Activated naive CD8-positive, alpha-beta T cell treated with anti-CD3 and anti-CD28 coated beads, Interleukin-2, amount 50 U/mL, for 24 hours (primary cell): ENCODE data around the gene NKX1-1.
"Not testable (repeated sequence)": the region's sequence is repeated elsewhere in the genome, so short reads cannot be mapped to it uniquely, and the experiment has no call there.

Experiments used
- ATAC-seq: fragments of 150-1000 bp; cut with Tn5 transposase; one replicate; pipeline ENCODE4 v1.10.0; 2021
- DNase-seq: peaks from one replicate; pipeline ENCODE4 v3.0.0; 2021
- H3K27ac Mint-ChIP-seq: one replicate; pipeline ENCODE4 v1.8.0; 2021; ENCODE audit warnings: mild to moderate bottlenecking, mixed read lengths
- H3K27me3 Mint-ChIP-seq: one replicate; pipeline ENCODE4 v1.8.0; 2021; ENCODE audit warnings: mixed read lengths
- H3K36me3 Mint-ChIP-seq: one replicate; pipeline ENCODE4 v1.8.0; 2021; ENCODE audit warnings: low read depth, mixed read lengths
- H3K4me1 Mint-ChIP-seq: one replicate; pipeline ENCODE4 v1.8.0; 2021; ENCODE audit warnings: mixed read lengths
- H3K4me3 Mint-ChIP-seq: one replicate; pipeline ENCODE4 v1.8.0; 2021; ENCODE audit warnings: mild to moderate bottlenecking, moderate library complexity, mixed read lengths
- H3K9me3 Mint-ChIP-seq: one replicate; pipeline ENCODE4 v1.8.0; 2021; ENCODE audit warnings: mixed read lengths

NKX1-1 gene

GRCh38 chr4:1377606-1378261 is 28.5 kb downstream of the NKX1-1 start:
- DNase-seq: no peak
- peaks cover 5% of the 10 kb centered on the region for H3K36me3 Mint-ChIP-seq
- no peak for ATAC-seq
- H3K4me1 Mint-ChIP-seq: no peaks in the 10 kb centered on the region
- no peak overlapping the region for H3K4me3 Mint-ChIP-seq
- H3K27me3 Mint-ChIP-seq: no peaks in the 10 kb centered on the region
- H3K27ac Mint-ChIP-seq: no peak overlapping the region
- no peaks in the 10 kb centered on the region for H3K9me3 Mint-ChIP-seq

GRCh38 chr4:1376841-1377605 is 29.2 kb downstream of the NKX1-1 start:
- H3K27ac Mint-ChIP-seq: no peak overlapping the region
- H3K27me3 Mint-ChIP-seq: no peaks in the 10 kb centered on the region
- H3K4me1 Mint-ChIP-seq: no peaks in the 10 kb centered on the region
- DNase-seq (no peak), ATAC-seq (no peak)
- H3K4me3 Mint-ChIP-seq: no peak overlapping the region
- peaks cover 8% of the 10 kb centered on the region for H3K36me3 Mint-ChIP-seq
- H3K9me3 Mint-ChIP-seq: no peaks in the 10 kb centered on the region

- no peak for DNase-seq
- no peak for ATAC-seq
- no peaks in the 10 kb centered on the region for H3K9me3 Mint-ChIP-seq
- peaks cover 8% of the 10 kb centered on the region for H3K36me3 Mint-ChIP-seq
- H3K27ac Mint-ChIP-seq: no peak overlapping the region
- H3K4me1 Mint-ChIP-seq: no peaks in the 10 kb centered on the region
- H3K27me3 Mint-ChIP-seq: no peaks in the 10 kb centered on the region
- no peak overlapping the region for H3K4me3 Mint-ChIP-seq
These were observed 29.8 kb downstream of the NKX1-1 start for GRCh38 chr4:1376391-1376840.

- DNase-seq (no peak), ATAC-seq (no peak)
- Mint-ChIP-seq H3K27ac (no peak overlapping the region), H3K4me1 (no peaks in the 10 kb centered on the region), H3K4me3 (no peak overlapping the region), H3K9me3 (no peaks in the 10 kb centered on the region), H3K36me3 (peaks cover 8% of the 10 kb centered on the region), H3K27me3 (no peaks in the 10 kb centered on the region)
These were observed 30.4 kb downstream of the NKX1-1 start for GRCh38 chr4:1375761-1376322.

- no peaks in the 10 kb centered on the region for H3K9me3 Mint-ChIP-seq
- no peaks in the 10 kb centered on the region for H3K4me1 Mint-ChIP-seq
- ATAC-seq (no peak), DNase-seq (no peak)
- no peaks in the 10 kb centered on the region for H3K27me3 Mint-ChIP-seq
- no peak overlapping the region for H3K4me3 Mint-ChIP-seq
- H3K36me3 Mint-ChIP-seq: peaks cover 8% of the 10 kb centered on the region
- H3K27ac Mint-ChIP-seq: no peak overlapping the region
These were observed 31.1 kb downstream of the NKX1-1 start for GRCh38 chr4:1375051-1375721.

- Mint-ChIP-seq H3K9me3 (no peaks in the 10 kb centered on the region), H3K4me3 (no peak overlapping the region), H3K27me3 (no peaks in the 10 kb centered on the region), H3K4me1 (no peaks in the 10 kb centered on the region), H3K36me3 (peaks cover 8% of the 10 kb centered on the region), H3K27ac (no peak overlapping the region)
- ATAC-seq (no peak), DNase-seq (no peak)
These were observed 31.6 kb downstream of the NKX1-1 start for GRCh38 chr4:1374706-1375045.

GRCh38 chr4:1373892-1374705 is 32.1 kb downstream of the NKX1-1 start:
- H3K36me3 Mint-ChIP-seq: peaks cover 8% of the 10 kb centered on the region
- H3K9me3 Mint-ChIP-seq: no peaks in the 10 kb centered on the region
- ATAC-seq (no peak), DNase-seq (no peak)
- H3K4me1 Mint-ChIP-seq: no peaks in the 10 kb centered on the region
- H3K27ac Mint-ChIP-seq: no peak overlapping the region
- H3K27me3 Mint-ChIP-seq: no peaks in the 10 kb centered on the region
- no peak overlapping the region for H3K4me3 Mint-ChIP-seq

- ATAC-seq, H3K4me3 Mint-ChIP-seq, H3K27me3 Mint-ChIP-seq, H3K36me3 Mint-ChIP-seq, H3K9me3 Mint-ChIP-seq, H3K27ac Mint-ChIP-seq, DNase-seq, H3K4me1 Mint-ChIP-seq: not testable (repeated sequence)
These were observed 33.7 kb downstream of the NKX1-1 start for GRCh38 chr4:1372576-1372975.

- Mint-ChIP-seq H3K36me3 (peaks cover 8% of the 10 kb centered on the region), H3K9me3 (no peaks in the 10 kb centered on the region), H3K4me3 (no peak overlapping the region), H3K27me3 (no peaks in the 10 kb centered on the region), H3K27ac (no peak overlapping the region), H3K4me1 (no peaks in the 10 kb centered on the region)
- DNase-seq (no peak), ATAC-seq (no peak)
These were observed 34.8 kb downstream of the NKX1-1 start for GRCh38 chr4:1371176-1372165.

- peaks cover 8% of the 10 kb centered on the region for H3K36me3 Mint-ChIP-seq
- H3K27ac Mint-ChIP-seq: no peak overlapping the region
- ATAC-seq (no peak), DNase-seq (no peak)
- H3K9me3 Mint-ChIP-seq: no peaks in the 10 kb centered on the region
- no peaks in the 10 kb centered on the region for H3K27me3 Mint-ChIP-seq
- H3K4me3 Mint-ChIP-seq: no peak overlapping the region
- H3K4me1 Mint-ChIP-seq: no peaks in the 10 kb centered on the region
These were observed 35.7 kb downstream of the NKX1-1 start for GRCh38 chr4:1370321-1371124.

- no peaks in the 10 kb centered on the region for H3K4me1 Mint-ChIP-seq
- no peak for ATAC-seq
- H3K36me3 Mint-ChIP-seq: peaks cover 8% of the 10 kb centered on the region
- H3K4me3 Mint-ChIP-seq: no peak overlapping the region
- DNase-seq: no peak
- H3K27me3 Mint-ChIP-seq: no peaks in the 10 kb centered on the region
- no peak overlapping the region for H3K27ac Mint-ChIP-seq
- H3K9me3 Mint-ChIP-seq: no peaks in the 10 kb centered on the region
These were observed 36.7 kb downstream of the NKX1-1 start for GRCh38 chr4:1369479-1370079.

GRCh38 chr4:1369091-1369450 is 37.2 kb downstream of the NKX1-1 start:
- Mint-ChIP-seq H3K9me3 (no peaks in the 10 kb centered on the region), H3K36me3 (peaks cover 8% of the 10 kb centered on the region), H3K4me1 (no peaks in the 10 kb centered on the region), H3K27me3 (no peaks in the 10 kb centered on the region), H3K4me3 (no peak overlapping the region), H3K27ac (no peak overlapping the region)
- no peak for ATAC-seq
- no peak for DNase-seq
